A549 (cell line): ENCODE data around the gene EXOC3. TPM values are rescaled to one million over a fixed set of nuclear protein-coding genes. Genes with fewer than 3 reads are reported as not detected.
"Not testable (repeated sequence)": the region's sequence is repeated elsewhere in the genome, so short reads cannot be mapped to it uniquely, and the experiment has no call there.

ENCODE experiments used
- ATAC-seq, 2 experiments: fragments of 200-7000 bp in 1 of 2; fragments of >200 bp in 1 of 2; cut with Nextera tagmentation in 1 of 2; cut with Tn5 transposase in 1 of 2; 3 replicates each; pipeline versions ENCODE4 v1.8.0 to v1.9.1; 2018 to 2020; ENCODE audit warnings: mild to moderate bottlenecking in 1 of 2, moderate library complexity in 1 of 2
- CTCF ChIA-PET: fragments of 300-600 bp; sonication (Branson Sonifier 250); formaldehyde crosslinking; extraction: SDS; loops from one replicate; lab custom pipeline; 2021; ENCODE audit warnings: antibody characterized with exemption, inconsistent platforms; lab: Yijun Ruan, JAX
- POLR2A ChIA-PET: fragments of 350-600 bp; formaldehyde crosslinking; extraction: SDS; loops from one replicate; lab custom pipeline; 2021; ENCODE audit warnings: antibody characterized with exemption, inconsistent platforms; lab: Yijun Ruan, JAX
- DNase-seq, 2 experiments: peaks; one replicate each; pipeline versions ENCODE4 v3.0.0 to v3.0.0-alpha.2; 2011 to 2016; ENCODE audit warnings: low read depth in 1 of 2, low spot score in 1 of 2
- FAIRE-seq: peaks from 2 replicates; lab custom pipeline; 2011; peaks lifted over from hg19 to GRCh38; lab: Jason Lieb, UNC
- H3K27ac ChIP-seq, 2 experiments: fragments of >200 bp; sonication (Bioruptor Twin); formaldehyde crosslinking; 3 replicates each; pipeline ENCODE4 v1.5.1; 2016 to 2017
- H3K4me1 ChIP-seq: fragments of >200 bp; sonication (Bioruptor Twin); formaldehyde crosslinking; 3 replicates; pipeline ENCODE4 v1.6.1; 2016
- H3K4me2 ChIP-seq: fragments of >200 bp; sonication (Bioruptor Twin); formaldehyde crosslinking; 3 replicates; pipeline ENCODE4 v1.6.1; 2016
- H3K4me3 ChIP-seq: fragments of >200 bp; sonication (Bioruptor Twin); formaldehyde crosslinking; 3 replicates; pipeline ENCODE4 v1.5.1; 2016
- H3K9me3 ChIP-seq: fragments of >200 bp; sonication (Bioruptor Twin); formaldehyde crosslinking; 3 replicates; pipeline ENCODE4 v1.6.1; 2016
- CEBPB ChIP-seq, 2 experiments: fragments of >200 bp in 1 of 2; sonication (Bioruptor Twin) in 1 of 2; formaldehyde crosslinking in 1 of 2; IDR thresholded peaks; 2 replicates each; pipeline ENCODE4 v1.6.1; 2012 to 2016
- CHD4 ChIP-seq: fragments of 200-600 bp; sonication (generic); IDR thresholded peaks from 2 replicates; pipeline ENCODE4 v1.6.1; 2016; ENCODE audit warnings: antibody characterized with exemption, mild to moderate bottlenecking, borderline replicate concordance
- EHF ChIP-seq: fragments of 250-450 bp; sonication (Bioruptor Pico); IDR thresholded peaks from 2 replicates; pipeline ENCODE4 v1.5.0; 2020; ENCODE audit warnings: mild to moderate bottlenecking
- ELK1 ChIP-seq: fragments of 150-350 bp; IDR thresholded peaks from 2 replicates; pipeline ENCODE4 v1.6.1; 2014; ENCODE audit warnings: low read depth, mild to moderate bottlenecking, low read length
- EP300 ChIP-seq, 2 experiments: fragments of >200 bp; sonication (Bioruptor Twin); formaldehyde crosslinking; IDR thresholded peaks; 2 replicates in 1 of 2; 3 replicates in 1 of 2; pipeline ENCODE4 v1.6.1; 2016 to 2017
- FOSL2 ChIP-seq, 2 experiments: fragments of 450-650 bp in 1 of 2; fragments of >200 bp in 1 of 2; sonication (Bioruptor Twin) in 1 of 2; formaldehyde crosslinking; IDR thresholded peaks; 2 replicates each; pipeline versions ENCODE4 v1.5.0 to v1.6.1; 2016 to 2020; ENCODE audit warnings: mild to moderate bottlenecking in 1 of 2, moderate library complexity in 1 of 2
- HOXA7 ChIP-seq: fragments of 250-450 bp; sonication (Bioruptor Pico); IDR thresholded peaks from 2 replicates; pipeline ENCODE4 v1.5.0; 2020; ENCODE audit warnings: mild to moderate bottlenecking, moderate library complexity
- JUN ChIP-seq, 2 experiments: fragments of >200 bp; sonication (Bioruptor Twin); formaldehyde crosslinking; IDR thresholded peaks; 2 replicates in 1 of 2; 3 replicates in 1 of 2; pipeline ENCODE4 v1.6.1; 2016 to 2017
- MAFK ChIP-seq: fragments of 450-650 bp; IDR thresholded peaks from 2 replicates; pipeline ENCODE4 v1.6.1; 2014; ENCODE audit not compliant: partially characterized antibody
- MAX ChIP-seq: IDR thresholded peaks from 2 replicates; pipeline ENCODE4 v1.6.1; 2012
- NPAS2 ChIP-seq: fragments of 250-450 bp; sonication (Bioruptor Pico); IDR thresholded peaks from 2 replicates; pipeline ENCODE4 v1.8.0; 2022; ENCODE audit warnings: mild to moderate bottlenecking, moderate library complexity, borderline replicate concordance
- RNF2 ChIP-seq: fragments of 200-600 bp; sonication (generic); IDR thresholded peaks from 2 replicates; pipeline ENCODE4 v1.6.1; 2016; ENCODE audit warnings: low read depth, mild to moderate bottlenecking, antibody characterized with exemption, moderate library complexity, borderline replicate concordance
- ZFP36 ChIP-seq: fragments of 450-650 bp; IDR thresholded peaks from 2 replicates; pipeline ENCODE4 v1.6.1; 2014; ENCODE audit warnings: borderline replicate concordance; ENCODE audit not compliant: partially characterized antibody
- ZSCAN20 ChIP-seq: fragments of 250-450 bp; sonication (Bioruptor Pico); IDR thresholded peaks from 2 replicates; pipeline ENCODE4 v1.8.0; 2022; ENCODE audit warnings: mild to moderate bottlenecking, moderate library complexity
- WGBS: methylation state at CpG from one replicate; pipeline ENCODE4 v1.1.6; 2017; ENCODE audit errors: missing lambda C conversion rate; 5-methylcytosine and 5-hydroxymethylcytosine counted together
- polyA plus RNA-seq, 4 experiments: library from polyadenylated mRNA; depleted of rRNA in 3 of 4; stranded (reverse); fragments of >200 nt; fragmentation: RNase III in 1 of 4; extraction: RNeasy Plus Mini Kit Qiagen cat#74134 plus additional on column Dnase treatment in 1 of 4; gene quantifications; 2 replicates in 3 of 4; 3 replicates in 1 of 4; pipeline ENCODE4 v1.2.3, GENCODE V29; 2011 to 2017

The EXOC3 gene
- polyA plus RNA-seq, 2 of the 4 experiments (the other 2 are of a cell fraction) = 20.0 to 33.6 TPM

- Histone ChIP-seq H3K4me1 (peaks cover 5% of the 10 kb centered on the region; the same call in 1 of the 3 replicates), H3K4me3 (no peak overlapping the region), H3K4me2 (no peak overlapping the region), H3K9me3 (no peaks in the 10 kb centered on the region), H3K27ac (no peak overlapping the region)
- DNase-seq = no peak
- CTCF ChIA-PET = interaction anchor here (1.2 to 1.5 kb wide), 2 partner anchors 14 to 35 kb away, joined by 3 to 6 read pairs; no protein-coding TSS in a partner anchor
- POLR2A ChIA-PET = no interaction called here
- TF ChIP-seq FOSL2 (IDR thresholded peaks at IDR 0.05) = no peak
- no peak for TF ChIP-seq FOSL2 (CRISPR knock-in tag; IDR thresholded peaks at IDR 0.05)
- no peak for TF ChIP-seq EP300 (IDR thresholded peaks at IDR 0.05)
- TF ChIP-seq NPAS2 (CRISPR knock-in tag) = no peak
- no peak for TF ChIP-seq MAFK
- no peak for TF ChIP-seq EHF (CRISPR knock-in tag)
- no peak for TF ChIP-seq ZFP36
- TF ChIP-seq HOXA7 = no peak
- no peak for TF ChIP-seq ELK1
- no peak for TF ChIP-seq CHD4
- no peak for TF ChIP-seq CEBPB (IDR thresholded peaks at IDR 0.05)
- ATAC-seq = no peak
- FAIRE-seq = no peak
- 80% methylated on average over 2 of the region's 2 CpGs for WGBS
These were observed 32.0 kb upstream of the EXOC3 start for GRCh38 chr5:410911-411517.

GRCh38 chr5:411728-412127, 31.2 kb upstream of the EXOC3 start:
- Histone ChIP-seq H3K4me2 (no peak overlapping the region), H3K4me1 (peaks cover 5% of the 10 kb centered on the region; the same call in 1 of the 3 replicates), H3K4me3 (no peak overlapping the region), H3K27ac (no peak overlapping the region), H3K9me3 (no peaks in the 10 kb centered on the region)
- DNase-seq (no peak), FAIRE-seq (no peak), ATAC-seq (no peak)
- 90% methylated on average over 13 of the region's 13 CpGs for WGBS
- CTCF ChIA-PET = interaction anchor here (1.2 to 1.6 kb wide), 3 partner anchors 14 to 95 kb away, joined by 3 to 6 read pairs (median 4); no protein-coding TSS in a partner anchor
- TF ChIP-seq ZSCAN20 (no peak), ZFP36 (no peak), MAX (no peak), RNF2 (no peak), JUN (IDR thresholded peaks at IDR 0.05) (no peak)
- POLR2A ChIA-PET = no interaction called here

GRCh38 chr5:414991-415927, 27.7 kb upstream of the EXOC3 start:
- 0 out of 6 replicates have a peak, but pooled peaks of 1 of the 2 experiments have one; percentile 37 for ATAC-seq
- 91% methylated on average over 34 of the region's 42 CpGs for WGBS
- CTCF ChIA-PET = interaction anchor here (0.6 to 2.5 kb wide), 5 partner anchors 10 to 98 kb away, joined by 3 to 9 read pairs (median 4); no protein-coding TSS in a partner anchor
- H3K4me1 ChIP-seq, H3K4me2 ChIP-seq, POLR2A ChIA-PET, H3K4me3 ChIP-seq, H3K9me3 ChIP-seq, FAIRE-seq, H3K27ac ChIP-seq, DNase-seq: not testable (repeated sequence)
